OCI-LY3 (cell line): ENCODE data around the gene VAV1.

ENCODE experiments used
- EZH2phosphoT487 ChIP-seq: fragments of 200-600 bp; shearing (Covaris generic); IDR thresholded peaks from 2 replicates; pipeline ENCODE4 v1.6.1; 2018; ENCODE audit warnings: antibody characterized with exemption, mixed run types, low read depth
- TF ChIP-seq, protein P1 (sequence below): fragments of 200-600, 300-600 bp; sonication (generic); IDR thresholded peaks from 2 replicates; pipeline ENCODE4 v1.5.1; 2014; ENCODE audit warnings: antibody characterized with exemption, low read length, low read depth

DNA sequence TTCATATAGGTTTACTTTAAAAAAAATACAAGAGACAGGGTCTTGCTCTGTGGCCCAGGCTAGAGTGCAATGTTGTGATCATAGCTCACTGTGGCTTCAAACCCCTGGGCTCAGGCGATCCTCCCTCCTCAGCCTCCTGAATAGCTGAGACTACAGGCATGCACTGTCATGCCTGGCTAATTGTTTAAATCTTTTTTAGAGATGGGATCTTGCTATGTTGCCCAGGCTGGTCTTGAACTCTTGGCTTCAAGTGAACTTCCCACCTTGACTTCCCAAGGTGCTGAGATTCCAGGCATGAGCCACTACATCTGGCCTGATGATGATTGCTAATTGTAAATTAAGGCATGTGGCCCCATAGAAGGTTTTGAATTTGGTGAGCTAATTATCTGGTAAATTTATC lies 79.5 kb downstream of the VAV1 start:
- TF ChIP-seq, protein P1, sequence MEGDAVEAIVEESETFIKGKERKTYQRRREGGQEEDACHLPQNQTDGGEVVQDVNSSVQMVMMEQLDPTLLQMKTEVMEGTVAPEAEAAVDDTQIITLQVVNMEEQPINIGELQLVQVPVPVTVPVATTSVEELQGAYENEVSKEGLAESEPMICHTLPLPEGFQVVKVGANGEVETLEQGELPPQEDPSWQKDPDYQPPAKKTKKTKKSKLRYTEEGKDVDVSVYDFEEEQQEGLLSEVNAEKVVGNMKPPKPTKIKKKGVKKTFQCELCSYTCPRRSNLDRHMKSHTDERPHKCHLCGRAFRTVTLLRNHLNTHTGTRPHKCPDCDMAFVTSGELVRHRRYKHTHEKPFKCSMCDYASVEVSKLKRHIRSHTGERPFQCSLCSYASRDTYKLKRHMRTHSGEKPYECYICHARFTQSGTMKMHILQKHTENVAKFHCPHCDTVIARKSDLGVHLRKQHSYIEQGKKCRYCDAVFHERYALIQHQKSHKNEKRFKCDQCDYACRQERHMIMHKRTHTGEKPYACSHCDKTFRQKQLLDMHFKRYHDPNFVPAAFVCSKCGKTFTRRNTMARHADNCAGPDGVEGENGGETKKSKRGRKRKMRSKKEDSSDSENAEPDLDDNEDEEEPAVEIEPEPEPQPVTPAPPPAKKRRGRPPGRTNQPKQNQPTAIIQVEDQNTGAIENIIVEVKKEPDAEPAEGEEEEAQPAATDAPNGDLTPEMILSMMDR = no peak
- TF ChIP-seq EZH2phosphoT487 = no peak
